HepG2 (cell line): Measurements from ENCODE around the gene COG1. TPM values are rescaled to one million over a fixed set of nuclear protein-coding genes. Genes with fewer than 3 reads are reported as not detected.

Experiments
- CBX1 ChIP-seq: IDR thresholded peaks from one replicate; pipeline ENCODE4 v1.6.1; 2016; ENCODE audit warnings: antibody characterized with exemption, low read depth
- ELF4 ChIP-seq: sonication (generic); formaldehyde crosslinking; IDR thresholded peaks from 2 replicates; pipeline ENCODE4 v1.5.0; 2020; ENCODE audit warnings: missing genetic modification reagents, mild to moderate bottlenecking, moderate library complexity, borderline replicate concordance
- GABPB1 ChIP-seq: IDR thresholded peaks from 2 replicates; pipeline ENCODE4 v1.6.1; 2016; ENCODE audit warnings: mild to moderate bottlenecking, missing genetic modification reagents, moderate library complexity, missing compliant biosample characterization
- HOXA3 ChIP-seq: sonication (generic); formaldehyde crosslinking; IDR thresholded peaks from 2 replicates; pipeline ENCODE4 v1.5.0; 2020; ENCODE audit warnings: missing genetic modification reagents
- HOXA9 ChIP-seq: sonication (generic); formaldehyde crosslinking; IDR thresholded peaks from 2 replicates; pipeline ENCODE4 v1.8.1; 2022; ENCODE audit warnings: missing genetic modification reagents, mild to moderate bottlenecking, moderate library complexity, borderline replicate concordance
- HOXD1 ChIP-seq: sonication (generic); formaldehyde crosslinking; IDR thresholded peaks from 2 replicates; pipeline ENCODE4 v1.5.0; 2020; ENCODE audit warnings: missing genetic modification reagents
- IKZF4 ChIP-seq: sonication (generic); formaldehyde crosslinking; IDR thresholded peaks from 2 replicates; pipeline ENCODE4 v1.5.1; 2020; ENCODE audit warnings: borderline replicate concordance, mild to moderate bottlenecking, low read depth, missing genetic modification reagents; ENCODE audit errors: not compliant biosample characterization
- MAFK ChIP-seq, 2 experiments: IDR thresholded peaks in 1 of 2; conservative IDR thresholded peaks in 1 of 2; 2 replicates each; pipeline ENCODE4 v1.6.1; 2011; ENCODE audit warnings: improper control_type of control experiment in 2 of 2, low read length in 2 of 2
- NBN ChIP-seq: fragments of 450-650 bp; conservative IDR thresholded peaks from 2 replicates; pipeline ENCODE4 v1.6.1; 2017
- RBM22 ChIP-seq: fragments of 200-400 bp; formaldehyde crosslinking; optimal IDR thresholded peaks from 2 replicates; pipeline ENCODE3; 2017; ENCODE audit warnings: mild to moderate bottlenecking, low read length, moderate library complexity
- SALL1 ChIP-seq: sonication (generic); formaldehyde crosslinking; IDR thresholded peaks from 2 replicates; pipeline ENCODE4 v1.8.0; 2022; ENCODE audit warnings: mild to moderate bottlenecking, missing genetic modification reagents
- SMAD3 ChIP-seq: sonication (generic); formaldehyde crosslinking; IDR thresholded peaks from 2 replicates; pipeline ENCODE4 v1.4.0; 2020; ENCODE audit warnings: missing genetic modification reagents
- SMARCE1 ChIP-seq: fragments of 450-650 bp; IDR thresholded peaks from 2 replicates; pipeline ENCODE4 v1.6.1; 2017; ENCODE audit warnings: borderline replicate concordance
- YEATS2 ChIP-seq: sonication (generic); formaldehyde crosslinking; IDR thresholded peaks from 2 replicates; pipeline ENCODE4 v1.4.0; 2020; ENCODE audit warnings: missing genetic modification reagents, borderline replicate concordance
- YY1 ChIP-seq: IDR thresholded peaks from 2 replicates; pipeline ENCODE4 v1.6.1; 2011; ENCODE audit warnings: low read length, low read depth, moderate library complexity, mild to moderate bottlenecking; ENCODE audit not compliant: insufficient read depth, insufficient replicate concordance
- ZBTB38 ChIP-seq: sonication (generic); formaldehyde crosslinking; IDR thresholded peaks from 2 replicates; pipeline ENCODE4 v1.5.1; 2020; ENCODE audit warnings: mild to moderate bottlenecking, missing genetic modification reagents
- ZFAT ChIP-seq: sonication (generic); formaldehyde crosslinking; conservative IDR thresholded peaks from 2 replicates; pipeline ENCODE4 v1.8.1; 2023; ENCODE audit warnings: missing genetic modification reagents, inconsistent platforms
- ZMYM4 ChIP-seq: sonication (generic); formaldehyde crosslinking; IDR thresholded peaks from 2 replicates; pipeline ENCODE4 v1.8.1; 2023; ENCODE audit warnings: mild to moderate bottlenecking, missing genetic modification reagents
- ZNF292 ChIP-seq: sonication (generic); formaldehyde crosslinking; IDR thresholded peaks from 2 replicates; pipeline ENCODE4 v1.8.1; 2022; ENCODE audit warnings: mild to moderate bottlenecking, low read depth, missing genetic modification reagents, borderline replicate concordance
- ZNF839 ChIP-seq: sonication (generic); formaldehyde crosslinking; IDR thresholded peaks from 2 replicates; pipeline ENCODE4 v1.4.0; 2020; ENCODE audit warnings: missing genetic modification reagents, mild to moderate bottlenecking, borderline replicate concordance
- ZSCAN22 ChIP-seq: sonication (generic); formaldehyde crosslinking; IDR thresholded peaks from 2 replicates; pipeline ENCODE4 v1.4.0; 2020; ENCODE audit warnings: mild to moderate bottlenecking, missing genetic modification reagents
- polyA plus RNA-seq, 8 experiments: library from polyadenylated mRNA; depleted of rRNA in 3 of 8; stranded (reverse) in 7 of 8; unstranded in 1 of 8; fragments of >200 nt; fragmentation: Illumina TruSeq in 4 of 8; extraction: Trizol in 4 of 8; gene quantifications; 2 replicates each; pipeline versions ENCODE4 v1.2.1 to v1.2.3, GENCODE V29; 2011 to 2016; ENCODE audit warnings: low read depth in 4 of 8, missing spikeins in 1 of 8, mixed read lengths in 1 of 8; ENCODE audit not compliant: insufficient read depth in 1 of 8
- total RNA-seq, 5 experiments: library from RNA; depleted of rRNA; stranded (reverse); fragments of >200 nt; fragmentation: Illumina TruSeq; extraction: Trizol; gene quantifications; 2 replicates each; pipeline ENCODE4 v1.2.3, GENCODE V29; 2016; ENCODE audit warnings: low read depth in 1 of 5
- TF ChIP-seq, protein P1 (sequence below): IDR thresholded peaks from 2 replicates; pipeline ENCODE4 v1.6.1; 2016; ENCODE audit warnings: control low read depth
- TF ChIP-seq, protein P2 (sequence below): sonication (generic); formaldehyde crosslinking; conservative IDR thresholded peaks from 2 replicates; pipeline ENCODE4 v1.8.1; 2023; ENCODE audit warnings: missing genetic modification reagents
- TF ChIP-seq, protein P3 (sequence below): sonication (generic); formaldehyde crosslinking; IDR thresholded peaks from 2 replicates; pipeline ENCODE4 v1.9.0; 2021; ENCODE audit warnings: missing genetic modification reagents, mild to moderate bottlenecking, borderline replicate concordance
- TF ChIP-seq, protein P4 (sequence below): sonication (generic); formaldehyde crosslinking; IDR thresholded peaks from 2 replicates; pipeline ENCODE4 v1.5.1; 2020; ENCODE audit warnings: mild to moderate bottlenecking, missing genetic modification reagents, borderline replicate concordance
- TF ChIP-seq, protein P5 (sequence below): sonication (generic); formaldehyde crosslinking; IDR thresholded peaks from 2 replicates; pipeline ENCODE4 v1.8.1; 2023; ENCODE audit warnings: missing genetic modification reagents, mild to moderate bottlenecking, borderline replicate concordance

COG1 gene
- total and polyA plus RNA-seq, 2 of the 13 experiments (the other 11 are each of a cell fraction or from before 2014, with no cell fraction given), result 36.6 to 39.7 TPM

DNA sequence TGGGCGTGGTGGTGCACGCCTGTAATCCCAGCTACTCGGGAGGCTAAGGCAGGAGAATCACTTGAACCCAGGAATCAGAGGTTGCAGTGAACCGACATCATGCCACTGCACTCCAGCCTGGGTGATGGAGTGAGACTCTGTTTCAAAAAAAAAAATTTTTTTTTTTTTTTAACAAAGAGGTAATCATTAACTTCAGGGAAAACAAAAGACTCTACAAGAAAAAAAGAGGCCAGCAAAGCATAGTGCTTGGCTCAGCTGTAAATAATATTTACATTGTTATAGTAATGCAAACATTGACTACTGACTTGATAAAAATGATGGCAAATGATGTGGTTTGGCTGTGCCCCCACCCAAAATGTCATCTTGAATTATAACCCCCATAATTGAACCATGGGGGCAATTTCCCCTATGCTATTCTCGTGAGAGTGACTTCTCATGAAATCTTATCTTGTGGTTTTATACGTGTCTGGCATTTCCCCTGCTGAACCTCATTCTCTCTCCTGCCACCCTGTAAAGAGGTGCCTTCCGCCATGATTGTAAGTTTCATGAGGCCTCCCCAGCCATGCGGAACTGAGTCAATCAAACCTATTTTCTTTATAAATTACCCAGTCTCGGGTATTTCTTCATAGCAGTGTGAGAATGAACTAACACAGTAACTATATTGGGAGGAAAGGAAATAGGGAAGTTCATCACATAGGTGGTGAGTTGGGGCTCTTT is 40.8 kb upstream of the COG1 start (continued):
- no peak for TF ChIP-seq ZFAT (CRISPR knock-in tag)
- no peak for TF ChIP-seq ZBTB38 (CRISPR knock-in tag)
- no peak; the same call in 1 of the 2 replicates for TF ChIP-seq YEATS2 (CRISPR knock-in tag)
- TF ChIP-seq, protein P1, sequence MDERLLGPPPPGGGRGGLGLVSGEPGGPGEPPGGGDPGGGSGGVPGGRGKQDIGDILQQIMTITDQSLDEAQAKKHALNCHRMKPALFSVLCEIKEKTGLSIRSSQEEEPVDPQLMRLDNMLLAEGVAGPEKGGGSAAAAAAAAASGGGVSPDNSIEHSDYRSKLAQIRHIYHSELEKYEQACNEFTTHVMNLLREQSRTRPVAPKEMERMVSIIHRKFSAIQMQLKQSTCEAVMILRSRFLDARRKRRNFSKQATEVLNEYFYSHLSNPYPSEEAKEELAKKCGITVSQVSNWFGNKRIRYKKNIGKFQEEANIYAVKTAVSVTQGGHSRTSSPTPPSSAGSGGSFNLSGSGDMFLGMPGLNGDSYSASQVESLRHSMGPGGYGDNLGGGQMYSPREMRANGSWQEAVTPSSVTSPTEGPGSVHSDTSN (CRISPR knock-in tag), result no peak
- TF ChIP-seq, protein P2, sequence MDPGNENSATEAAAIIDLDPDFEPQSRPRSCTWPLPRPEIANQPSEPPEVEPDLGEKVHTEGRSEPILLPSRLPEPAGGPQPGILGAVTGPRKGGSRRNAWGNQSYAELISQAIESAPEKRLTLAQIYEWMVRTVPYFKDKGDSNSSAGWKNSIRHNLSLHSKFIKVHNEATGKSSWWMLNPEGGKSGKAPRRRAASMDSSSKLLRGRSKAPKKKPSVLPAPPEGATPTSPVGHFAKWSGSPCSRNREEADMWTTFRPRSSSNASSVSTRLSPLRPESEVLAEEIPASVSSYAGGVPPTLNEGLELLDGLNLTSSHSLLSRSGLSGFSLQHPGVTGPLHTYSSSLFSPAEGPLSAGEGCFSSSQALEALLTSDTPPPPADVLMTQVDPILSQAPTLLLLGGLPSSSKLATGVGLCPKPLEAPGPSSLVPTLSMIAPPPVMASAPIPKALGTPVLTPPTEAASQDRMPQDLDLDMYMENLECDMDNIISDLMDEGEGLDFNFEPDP (CRISPR knock-in tag), result no peak
- TF ChIP-seq YY1, result no peak
- peak; percentile 84 to 90 for TF ChIP-seq MAFK (conservative IDR thresholded peaks at IDR 0.05 in 1 of 2, IDR thresholded peaks at IDR 0.05 in 1 of 2; ENCODE audit: low read length in 2 of 2)
- no peak for TF ChIP-seq ZNF839
- no peak for TF ChIP-seq HOXA3 (CRISPR knock-in tag)
- TF ChIP-seq, protein P3, sequence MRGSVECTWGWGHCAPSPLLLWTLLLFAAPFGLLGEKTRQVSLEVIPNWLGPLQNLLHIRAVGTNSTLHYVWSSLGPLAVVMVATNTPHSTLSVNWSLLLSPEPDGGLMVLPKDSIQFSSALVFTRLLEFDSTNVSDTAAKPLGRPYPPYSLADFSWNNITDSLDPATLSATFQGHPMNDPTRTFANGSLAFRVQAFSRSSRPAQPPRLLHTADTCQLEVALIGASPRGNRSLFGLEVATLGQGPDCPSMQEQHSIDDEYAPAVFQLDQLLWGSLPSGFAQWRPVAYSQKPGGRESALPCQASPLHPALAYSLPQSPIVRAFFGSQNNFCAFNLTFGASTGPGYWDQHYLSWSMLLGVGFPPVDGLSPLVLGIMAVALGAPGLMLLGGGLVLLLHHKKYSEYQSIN (CRISPR knock-in tag), result no peak
- TF ChIP-seq SALL1, result peak; percentile 30; the same call in 1 of the 2 replicates
- TF ChIP-seq GABPB1, result no peak
- TF ChIP-seq, protein P4, sequence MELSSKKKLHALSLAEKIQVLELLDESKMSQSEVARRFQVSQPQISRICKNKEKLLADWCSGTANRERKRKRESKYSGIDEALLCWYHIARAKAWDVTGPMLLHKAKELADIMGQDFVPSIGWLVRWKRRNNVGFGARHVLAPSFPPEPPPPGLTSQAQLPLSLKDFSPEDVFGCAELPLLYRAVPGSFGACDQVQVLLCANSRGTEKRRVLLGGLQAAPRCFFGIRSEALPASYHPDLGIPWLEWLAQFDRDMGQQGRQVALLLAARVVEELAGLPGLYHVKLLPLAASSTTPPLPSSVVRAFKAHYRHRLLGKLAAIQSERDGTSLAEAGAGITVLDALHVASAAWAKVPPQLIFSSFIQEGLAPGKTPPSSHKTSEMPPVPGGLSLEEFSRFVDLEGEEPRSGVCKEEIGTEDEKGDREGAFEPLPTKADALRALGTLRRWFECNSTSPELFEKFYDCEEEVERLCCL, result no peak
- TF ChIP-seq SMAD3 (CRISPR knock-in tag), result no peak
- no peak for TF ChIP-seq HOXD1 (CRISPR knock-in tag)
- TF ChIP-seq NBN, result no peak
- no peak for TF ChIP-seq IKZF4 (CRISPR knock-in tag)
- no peak for TF ChIP-seq ZMYM4 (CRISPR knock-in tag)
- no peak for TF ChIP-seq ZNF292 (CRISPR knock-in tag)
- TF ChIP-seq SMARCE1, result no peak
- no peak for TF ChIP-seq CBX1
- TF ChIP-seq ZSCAN22 (CRISPR knock-in tag), result no peak
- no peak for TF ChIP-seq RBM22
- no peak for TF ChIP-seq HOXA9
- TF ChIP-seq, protein P5, sequence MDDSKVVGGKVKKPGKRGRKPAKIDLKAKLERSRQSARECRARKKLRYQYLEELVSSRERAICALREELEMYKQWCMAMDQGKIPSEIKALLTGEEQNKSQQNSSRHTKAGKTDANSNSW (CRISPR knock-in tag), result no peak
- no peak for TF ChIP-seq ELF4
